T-helper 2 cell treated with Interferon-gamma antibody and Interleukin-4, amounts not matched to agents 5 μg/mL and 100 μg/mL, for 36 hours (primary cell): Measurements from ENCODE around the gene LUC7L3.

Source experiments
- DNase-seq: peaks from one replicate; pipeline ENCODE4 v3.0.0; 2021; ENCODE audit warnings: low spot score
- H3K27ac Mint-ChIP-seq: one replicate; pipeline ENCODE4 v1.8.0; 2021; ENCODE audit warnings: mild to moderate bottlenecking, mixed read lengths
- H3K27me3 Mint-ChIP-seq: one replicate; pipeline ENCODE4 v1.8.0; 2021; ENCODE audit warnings: low read depth, mixed read lengths
- H3K36me3 Mint-ChIP-seq: one replicate; pipeline ENCODE4 v1.8.0; 2021; ENCODE audit warnings: low read depth, mixed read lengths
- H3K4me1 Mint-ChIP-seq: one replicate; pipeline ENCODE4 v1.8.0; 2021; ENCODE audit warnings: low read depth, mixed read lengths
- H3K4me3 Mint-ChIP-seq: one replicate; pipeline ENCODE4 v1.8.0; 2022; ENCODE audit warnings: mild to moderate bottlenecking, moderate library complexity, mixed read lengths
- H3K9me3 Mint-ChIP-seq: one replicate; pipeline ENCODE4 v1.8.0; 2021; ENCODE audit warnings: mixed read lengths

The LUC7L3 gene

GRCh38 chr17:50737118-50737698 is 17.8 kb downstream of the LUC7L3 start:
- Mint-ChIP-seq H3K36me3 (peaks cover 41% of the 10 kb centered on the region), H3K27me3 (no peaks in the 10 kb centered on the region), H3K9me3 (no peaks in the 10 kb centered on the region), H3K27ac (no peak overlapping the region), H3K4me3 (no peak overlapping the region), H3K4me1 (peaks cover 32% of the 10 kb centered on the region)
- DNase-seq: no peak

- Mint-ChIP-seq H3K4me1 (peaks cover 31% of the 10 kb centered on the region), H3K27me3 (no peaks in the 10 kb centered on the region), H3K36me3 (peaks cover 54% of the 10 kb centered on the region), H3K27ac (no peak overlapping the region), H3K9me3 (no peaks in the 10 kb centered on the region), H3K4me3 (no peak overlapping the region)
- DNase-seq: no peak
Observed at GRCh38 chr17:50739098-50739497, 19.7 kb downstream of the LUC7L3 start.

GRCh38 chr17:50745631-50746030 is 26.2 kb downstream of the LUC7L3 start:
- H3K4me3 Mint-ChIP-seq: no peak overlapping the region
- H3K27me3 Mint-ChIP-seq: no peaks in the 10 kb centered on the region
- H3K36me3 Mint-ChIP-seq: peaks cover 78% of the 10 kb centered on the region
- no peak for DNase-seq
- no peaks in the 10 kb centered on the region for H3K9me3 Mint-ChIP-seq
- no peak overlapping the region for H3K27ac Mint-ChIP-seq
- peaks cover 3% of the 10 kb centered on the region for H3K4me1 Mint-ChIP-seq

- H3K9me3 Mint-ChIP-seq: no peaks in the 10 kb centered on the region
- H3K27ac Mint-ChIP-seq: no peak overlapping the region
- H3K36me3 Mint-ChIP-seq: peaks cover 76% of the 10 kb centered on the region
- peaks cover 5% of the 10 kb centered on the region for H3K4me1 Mint-ChIP-seq
- H3K4me3 Mint-ChIP-seq: no peak overlapping the region
- no peak for DNase-seq
- H3K27me3 Mint-ChIP-seq: no peaks in the 10 kb centered on the region
Observed at GRCh38 chr17:50749245-50749644, 29.8 kb downstream of the LUC7L3 start.

- H3K27ac Mint-ChIP-seq: no peak overlapping the region
Observed at GRCh38 chr17:50754521-50754920, 35.1 kb downstream of the LUC7L3 start.

GRCh38 chr17:50758524-50758923 is 39.1 kb downstream of the LUC7L3 start:
- Mint-ChIP-seq H3K4me3 (no peak overlapping the region), H3K27ac (no peak overlapping the region)

More at GRCh38 chr17:50754521-50754920, 35.1 kb downstream of the LUC7L3 start:
- Mint-ChIP-seq H3K9me3 (no peaks in the 10 kb centered on the region), H3K4me3 (no peak overlapping the region), H3K27me3 (no peaks in the 10 kb centered on the region), H3K4me1 (peaks cover 2% of the 10 kb centered on the region), H3K36me3 (peaks cover 45% of the 10 kb centered on the region)
- no peak for DNase-seq

GRCh38 chr17:50758989-50759544 is 39.7 kb downstream of the LUC7L3 start:
- no peak for DNase-seq
- H3K27me3 Mint-ChIP-seq: peaks cover 13% of the 10 kb centered on the region
- H3K4me1 Mint-ChIP-seq: peaks cover 3% of the 10 kb centered on the region
- no peak overlapping the region for H3K4me3 Mint-ChIP-seq
- peaks cover 10% of the 10 kb centered on the region for H3K36me3 Mint-ChIP-seq
- no peak overlapping the region for H3K27ac Mint-ChIP-seq
- no peaks in the 10 kb centered on the region for H3K9me3 Mint-ChIP-seq

More at GRCh38 chr17:50758524-50758923, 39.1 kb downstream of the LUC7L3 start:
- H3K36me3 Mint-ChIP-seq: peaks cover 15% of the 10 kb centered on the region
- DNase-seq: no peak
- peaks cover 12% of the 10 kb centered on the region for H3K27me3 Mint-ChIP-seq
- peaks cover 5% of the 10 kb centered on the region for H3K4me1 Mint-ChIP-seq
- H3K9me3 Mint-ChIP-seq: no peaks in the 10 kb centered on the region

- H3K27ac Mint-ChIP-seq: no peak overlapping the region
Observed at GRCh38 chr17:50762177-50762576, 42.8 kb downstream of the LUC7L3 start.

GRCh38 chr17:50763716-50764475 is 44.5 kb downstream of the LUC7L3 start:
- no peak overlapping the region for H3K4me3 Mint-ChIP-seq
- peaks cover 29% of the 10 kb centered on the region for H3K27me3 Mint-ChIP-seq
- no peak overlapping the region for H3K27ac Mint-ChIP-seq
- H3K36me3 Mint-ChIP-seq: no peaks in the 10 kb centered on the region
- no peak for DNase-seq
- no peaks in the 10 kb centered on the region for H3K9me3 Mint-ChIP-seq
- peaks cover 3% of the 10 kb centered on the region for H3K4me1 Mint-ChIP-seq

More at GRCh38 chr17:50762177-50762576, 42.8 kb downstream of the LUC7L3 start:
- no peak for DNase-seq
- Mint-ChIP-seq H3K9me3 (no peaks in the 10 kb centered on the region), H3K36me3 (no peaks in the 10 kb centered on the region), H3K27me3 (peaks cover 27% of the 10 kb centered on the region), H3K4me3 (no peak overlapping the region), H3K4me1 (peaks cover 3% of the 10 kb centered on the region)

GRCh38 chr17:50764734-50765149 is 45.3 kb downstream of the LUC7L3 start:
- no peaks in the 10 kb centered on the region for H3K36me3 Mint-ChIP-seq
- no peak for DNase-seq
- H3K9me3 Mint-ChIP-seq: no peaks in the 10 kb centered on the region
- H3K27me3 Mint-ChIP-seq: peaks cover 35% of the 10 kb centered on the region
- peaks cover 3% of the 10 kb centered on the region for H3K4me1 Mint-ChIP-seq
- no peak overlapping the region for H3K27ac Mint-ChIP-seq
- H3K4me3 Mint-ChIP-seq: no peak overlapping the region

- Mint-ChIP-seq H3K27me3 (peaks cover 42% of the 10 kb centered on the region), H3K9me3 (no peaks in the 10 kb centered on the region), H3K27ac (no peak overlapping the region), H3K36me3 (no peaks in the 10 kb centered on the region), H3K4me1 (peaks cover 3% of the 10 kb centered on the region), H3K4me3 (no peak overlapping the region)
- DNase-seq: no peak
Observed at GRCh38 chr17:50765454-50766221, 46.2 kb downstream of the LUC7L3 start.

- no peak overlapping the region for H3K27ac Mint-ChIP-seq
Observed at GRCh38 chr17:50766222-50767023, 47.0 kb downstream of the LUC7L3 start.

GRCh38 chr17:50767030-50767429 is 47.6 kb downstream of the LUC7L3 start:
- Mint-ChIP-seq H3K4me3 (no peak overlapping the region), H3K27me3 (peaks cover 44% of the 10 kb centered on the region), H3K9me3 (no peaks in the 10 kb centered on the region)

More at GRCh38 chr17:50766222-50767023, 47.0 kb downstream of the LUC7L3 start:
- H3K36me3 Mint-ChIP-seq: no peaks in the 10 kb centered on the region
- H3K4me1 Mint-ChIP-seq: peaks cover 3% of the 10 kb centered on the region
- no peak for DNase-seq
- no peaks in the 10 kb centered on the region for H3K9me3 Mint-ChIP-seq
- H3K4me3 Mint-ChIP-seq: no peak overlapping the region
- peaks cover 45% of the 10 kb centered on the region for H3K27me3 Mint-ChIP-seq

More at GRCh38 chr17:50767030-50767429, 47.6 kb downstream of the LUC7L3 start:
- H3K27ac Mint-ChIP-seq: no peak overlapping the region
- no peaks in the 10 kb centered on the region for H3K36me3 Mint-ChIP-seq
- no peak for DNase-seq
- peaks cover 3% of the 10 kb centered on the region for H3K4me1 Mint-ChIP-seq
